Suprapubic skin (tissue), 3 donors: ENCODE measurements around the gene ABCB11.

Source experiments
- EP300 ChIP-seq: sonication (generic); formaldehyde crosslinking; IDR thresholded peaks from one replicate; pipeline ENCODE4 v1.6.1; 2017; ENCODE audit warnings: antibody characterized with exemption
- POLR2A ChIP-seq, 2 donors: fragments of 450-650 bp; IDR thresholded peaks; one replicate each; pipeline ENCODE4 v1.6.1; 2017; ENCODE audit warnings: antibody characterized with exemption in 2 of 2, mild to moderate bottlenecking in 2 of 2, moderate library complexity in 2 of 2
- TF ChIP-seq, protein P1 (sequence below), 2 donors: fragments of 200-600 bp in 1 of 2; fragments of 450-650 bp in 1 of 2; sonication (generic) in 1 of 2; IDR thresholded peaks; one replicate each; pipeline ENCODE4 v1.5.1; 2016 to 2019; ENCODE audit warnings: antibody characterized with exemption in 2 of 2, mild to moderate bottlenecking in 1 of 2, moderate library complexity in 1 of 2

- TF ChIP-seq POLR2A (IDR thresholded peaks at IDR 0.05), result no peak
- TF ChIP-seq, protein P1, sequence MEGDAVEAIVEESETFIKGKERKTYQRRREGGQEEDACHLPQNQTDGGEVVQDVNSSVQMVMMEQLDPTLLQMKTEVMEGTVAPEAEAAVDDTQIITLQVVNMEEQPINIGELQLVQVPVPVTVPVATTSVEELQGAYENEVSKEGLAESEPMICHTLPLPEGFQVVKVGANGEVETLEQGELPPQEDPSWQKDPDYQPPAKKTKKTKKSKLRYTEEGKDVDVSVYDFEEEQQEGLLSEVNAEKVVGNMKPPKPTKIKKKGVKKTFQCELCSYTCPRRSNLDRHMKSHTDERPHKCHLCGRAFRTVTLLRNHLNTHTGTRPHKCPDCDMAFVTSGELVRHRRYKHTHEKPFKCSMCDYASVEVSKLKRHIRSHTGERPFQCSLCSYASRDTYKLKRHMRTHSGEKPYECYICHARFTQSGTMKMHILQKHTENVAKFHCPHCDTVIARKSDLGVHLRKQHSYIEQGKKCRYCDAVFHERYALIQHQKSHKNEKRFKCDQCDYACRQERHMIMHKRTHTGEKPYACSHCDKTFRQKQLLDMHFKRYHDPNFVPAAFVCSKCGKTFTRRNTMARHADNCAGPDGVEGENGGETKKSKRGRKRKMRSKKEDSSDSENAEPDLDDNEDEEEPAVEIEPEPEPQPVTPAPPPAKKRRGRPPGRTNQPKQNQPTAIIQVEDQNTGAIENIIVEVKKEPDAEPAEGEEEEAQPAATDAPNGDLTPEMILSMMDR (IDR thresholded peaks at IDR 0.05), result no peak
- no peak for TF ChIP-seq EP300
Observed at GRCh38 chr2:169069833-169070232, 38.7 kb upstream of the ABCB11 start.
